ENCODE measurements around the gene HBE1.
"Not testable (repeated sequence)": the region's sequence is repeated elsewhere in the genome, so short reads cannot be mapped to it uniquely, and the experiment has no call there.

The HBE1 gene

GRCh38 chr11:5275369-5276110 is 5.8 kb upstream of the HBE1 start:
- DNase-seq (ENCODE audit: low read depth, low spot score) = no peak
- Histone ChIP-seq H3K27ac (ENCODE audit: low read length) (no peak overlapping the region), H3K4me3 (ENCODE audit: low read length) (no peak overlapping the region), H3K4me1 (ENCODE audit: control insufficient read depth, insufficient read depth, low read length) (no peaks in the 10 kb centered on the region), H3K27me3 (ENCODE audit: control insufficient read depth, insufficient read depth, low read length) (no peaks in the 10 kb centered on the region), H3K9me3 (ENCODE audit: control insufficient read depth, insufficient read depth, low read length) (no peaks in the 10 kb centered on the region), H3K36me3 (ENCODE audit: control insufficient read depth, insufficient read depth, low read length) (no peaks in the 10 kb centered on the region)
- WGBS (ENCODE audit: insufficient coverage, insufficient read length) = no CpG with 5 or more reads among the region's 6 CpGs

GRCh38 chr11:5274395-5274794 is 4.7 kb upstream of the HBE1 start:
- Histone ChIP-seq H3K27me3 (ENCODE audit: control insufficient read depth, insufficient read depth, low read length) (no peaks in the 10 kb centered on the region), H3K36me3 (ENCODE audit: control insufficient read depth, insufficient read depth, low read length) (no peaks in the 10 kb centered on the region), H3K4me1 (ENCODE audit: control insufficient read depth, insufficient read depth, low read length) (no peaks in the 10 kb centered on the region), H3K27ac (ENCODE audit: low read length) (no peak overlapping the region), H3K9me3 (ENCODE audit: control insufficient read depth, insufficient read depth, low read length) (no peaks in the 10 kb centered on the region), H3K4me3 (ENCODE audit: low read length) (no peak overlapping the region)
- WGBS (ENCODE audit: insufficient coverage, insufficient read length) = no CpG with 5 or more reads among the region's 5 CpGs
- DNase-seq (ENCODE audit: low read depth, low spot score) = no peak

DNA sequence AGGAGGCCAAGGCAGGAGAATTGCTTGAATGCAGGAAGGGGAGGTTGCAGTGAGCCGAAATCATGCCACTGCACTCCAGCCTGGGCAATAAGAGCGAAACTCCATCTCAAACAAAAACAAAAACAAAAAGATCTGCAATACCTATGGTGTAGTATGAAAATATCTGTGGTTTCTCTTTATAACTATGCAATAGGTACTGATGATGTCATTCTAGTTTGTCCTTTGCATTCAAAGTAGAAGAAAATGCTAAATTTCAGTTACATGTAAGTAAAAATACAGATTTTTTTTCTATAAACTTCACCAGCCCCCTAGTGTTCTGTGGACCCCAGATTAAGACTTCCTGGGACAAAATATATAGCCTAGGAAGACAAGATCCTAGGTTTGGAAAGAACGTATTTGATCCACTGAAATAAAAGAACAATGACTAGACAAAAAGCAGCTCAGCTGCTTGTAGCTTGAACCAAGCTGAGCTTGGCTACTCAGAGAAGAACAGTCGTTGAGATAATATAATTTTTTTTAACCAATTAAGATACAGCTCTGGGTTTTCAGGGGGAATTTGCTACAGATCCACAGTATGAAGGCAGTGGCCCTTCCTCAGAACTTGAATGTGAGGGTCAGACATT is 2.8 kb upstream of the HBE1 start:
- no CpG with 5 or more reads among the region's 4 CpGs for WGBS (ENCODE audit: insufficient coverage, insufficient read length)
- DNase-seq (ENCODE audit: low read depth, low spot score) = no peak
- Histone ChIP-seq H3K4me3 (ENCODE audit: low read length) (no peak overlapping the region), H3K27me3 (ENCODE audit: control insufficient read depth, insufficient read depth, low read length) (no peaks in the 10 kb centered on the region), H3K36me3 (ENCODE audit: control insufficient read depth, insufficient read depth, low read length) (no peaks in the 10 kb centered on the region), H3K4me1 (ENCODE audit: control insufficient read depth, insufficient read depth, low read length) (no peaks in the 10 kb centered on the region), H3K27ac (ENCODE audit: low read length) (no peak overlapping the region), H3K9me3 (ENCODE audit: control insufficient read depth, insufficient read depth, low read length) (no peaks in the 10 kb centered on the region)

- Histone ChIP-seq H3K4me3 (ENCODE audit: low read length) (no peak overlapping the region), H3K4me1 (ENCODE audit: control insufficient read depth, insufficient read depth, low read length) (no peaks in the 10 kb centered on the region), H3K27ac (ENCODE audit: low read length) (no peak overlapping the region), H3K36me3 (ENCODE audit: control insufficient read depth, insufficient read depth, low read length) (no peaks in the 10 kb centered on the region), H3K9me3 (ENCODE audit: control insufficient read depth, insufficient read depth, low read length) (no peaks in the 10 kb centered on the region), H3K27me3 (ENCODE audit: control insufficient read depth, insufficient read depth, low read length) (no peaks in the 10 kb centered on the region)
- WGBS (ENCODE audit: insufficient coverage, insufficient read length) = no CpG with 5 or more reads among the region's 2 CpGs
- DNase-seq (ENCODE audit: low read depth, low spot score) = no peak
Measured at GRCh38 chr11:5267033-5267563, 2.6 kb downstream of the HBE1 start.

DNA sequence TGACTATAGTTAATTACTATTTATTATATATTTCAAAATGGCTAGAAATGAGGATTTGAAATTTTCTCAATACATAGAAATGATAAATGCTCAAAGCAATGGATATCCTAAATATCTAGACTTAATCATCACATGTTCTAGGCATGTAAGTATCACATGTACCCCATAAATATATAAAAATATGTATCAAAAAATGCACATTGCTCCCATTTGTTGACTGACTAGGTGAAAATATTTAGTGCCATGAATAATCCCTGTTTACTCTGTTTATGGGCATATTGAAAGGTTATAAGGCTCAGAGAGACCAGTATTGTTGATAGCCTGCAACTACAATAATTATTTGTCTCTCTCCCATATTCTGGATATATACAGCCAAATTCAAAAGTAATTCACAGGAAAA is 3.1 kb downstream of the HBE1 start:
- H3K27ac ChIP-seq (ENCODE audit: low read length) = no peak overlapping the region
- H3K9me3 ChIP-seq (ENCODE audit: control insufficient read depth, insufficient read depth, low read length) = no peaks in the 10 kb centered on the region
- no peak overlapping the region for H3K4me3 ChIP-seq (ENCODE audit: low read length)
- no peaks in the 10 kb centered on the region for H3K4me1 ChIP-seq (ENCODE audit: control insufficient read depth, insufficient read depth, low read length)
- H3K27me3 ChIP-seq (ENCODE audit: control insufficient read depth, insufficient read depth, low read length) = no peaks in the 10 kb centered on the region
- DNase-seq (ENCODE audit: low read depth, low spot score) = no peak
- no peaks in the 10 kb centered on the region for H3K36me3 ChIP-seq (ENCODE audit: control insufficient read depth, insufficient read depth, low read length)

DNA sequence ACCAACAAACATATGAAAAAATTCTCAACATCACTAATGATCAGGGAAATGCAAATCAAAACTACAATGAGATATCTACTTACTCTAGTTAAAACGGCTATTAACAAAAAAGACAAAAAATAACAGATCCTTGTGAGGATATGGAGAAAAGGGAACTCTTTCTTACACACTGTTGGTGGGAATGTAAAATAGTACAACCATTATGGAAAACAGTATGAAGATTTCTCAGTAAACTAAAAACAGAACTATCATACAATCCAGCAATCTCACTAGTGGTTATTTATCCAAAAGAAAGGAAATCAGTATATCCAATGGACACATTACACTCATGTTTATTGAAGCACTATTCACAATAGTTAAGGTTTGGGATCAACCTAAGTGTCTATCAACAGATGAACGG is 3.9 kb downstream of the HBE1 start:
- no CpG with 5 or more reads among the region's 2 CpGs for WGBS (ENCODE audit: insufficient coverage, insufficient read length)
- no peak overlapping the region for H3K4me3 ChIP-seq (ENCODE audit: low read length)

GRCh38 chr11:5258543-5259262 is 11.0 kb downstream of the HBE1 start:
- Histone ChIP-seq H3K27me3 (ENCODE audit: control insufficient read depth, insufficient read depth, low read length) (no peaks in the 10 kb centered on the region), H3K36me3 (ENCODE audit: control insufficient read depth, insufficient read depth, low read length) (no peaks in the 10 kb centered on the region), H3K9me3 (ENCODE audit: control insufficient read depth, insufficient read depth, low read length) (no peaks in the 10 kb centered on the region), H3K4me3 (ENCODE audit: low read length) (no peak overlapping the region), H3K27ac (ENCODE audit: low read length) (no peak overlapping the region), H3K4me1 (ENCODE audit: control insufficient read depth, insufficient read depth, low read length) (peaks cover 5% of the 10 kb centered on the region)
- no peak for DNase-seq (ENCODE audit: low read depth, low spot score)
- WGBS (ENCODE audit: insufficient coverage, insufficient read length) = no CpG with 5 or more reads among the region's 7 CpGs

More for the DNA sequence above, 3.9 kb downstream of the HBE1 start:
- Histone ChIP-seq H3K27ac (ENCODE audit: low read length) (no peak overlapping the region), H3K36me3 (ENCODE audit: control insufficient read depth, insufficient read depth, low read length) (no peaks in the 10 kb centered on the region), H3K9me3 (ENCODE audit: control insufficient read depth, insufficient read depth, low read length) (no peaks in the 10 kb centered on the region), H3K4me1 (ENCODE audit: control insufficient read depth, insufficient read depth, low read length) (no peaks in the 10 kb centered on the region), H3K27me3 (ENCODE audit: control insufficient read depth, insufficient read depth, low read length) (no peaks in the 10 kb centered on the region)
- DNase-seq (ENCODE audit: low read depth, low spot score) = no peak

GRCh38 chr11:5257296-5257695 is 12.4 kb downstream of the HBE1 start:
- H3K4me1 ChIP-seq (ENCODE audit: control insufficient read depth, insufficient read depth, low read length) = peaks cover 5% of the 10 kb centered on the region
- no peaks in the 10 kb centered on the region for H3K27me3 ChIP-seq (ENCODE audit: control insufficient read depth, insufficient read depth, low read length)
- H3K36me3 ChIP-seq (ENCODE audit: control insufficient read depth, insufficient read depth, low read length) = no peaks in the 10 kb centered on the region
- no peak overlapping the region for H3K27ac ChIP-seq (ENCODE audit: low read length)
- peak; percentile 43 for DNase-seq (ENCODE audit: low read depth, low spot score)
- WGBS (ENCODE audit: insufficient coverage, insufficient read length) = no CpG with 5 or more reads among the region's 2 CpGs
- H3K9me3 ChIP-seq (ENCODE audit: control insufficient read depth, insufficient read depth, low read length) = no peaks in the 10 kb centered on the region
- no peak overlapping the region for H3K4me3 ChIP-seq (ENCODE audit: low read length)

- not testable (repeated sequence) for H3K36me3 ChIP-seq (ENCODE audit: control insufficient read depth, insufficient read depth, low read length); DNase-seq (ENCODE audit: low read depth, low spot score); H3K27me3 ChIP-seq (ENCODE audit: control insufficient read depth, insufficient read depth, low read length); H3K4me3 ChIP-seq (ENCODE audit: low read length); H3K4me1 ChIP-seq (ENCODE audit: control insufficient read depth, insufficient read depth, low read length); H3K9me3 ChIP-seq (ENCODE audit: control insufficient read depth, insufficient read depth, low read length); H3K27ac ChIP-seq (ENCODE audit: low read length)
- WGBS (ENCODE audit: insufficient coverage, insufficient read length) = no CpG with 5 or more reads among the region's 9 CpGs
Measured at GRCh38 chr11:5254646-5255413, 14.9 kb downstream of the HBE1 start, which contains the start of gene HBG2. HBG2 (minus strand) TSS chr11:5254781; CDS start chr11:5254728, 53 bp downstream.

DNA sequence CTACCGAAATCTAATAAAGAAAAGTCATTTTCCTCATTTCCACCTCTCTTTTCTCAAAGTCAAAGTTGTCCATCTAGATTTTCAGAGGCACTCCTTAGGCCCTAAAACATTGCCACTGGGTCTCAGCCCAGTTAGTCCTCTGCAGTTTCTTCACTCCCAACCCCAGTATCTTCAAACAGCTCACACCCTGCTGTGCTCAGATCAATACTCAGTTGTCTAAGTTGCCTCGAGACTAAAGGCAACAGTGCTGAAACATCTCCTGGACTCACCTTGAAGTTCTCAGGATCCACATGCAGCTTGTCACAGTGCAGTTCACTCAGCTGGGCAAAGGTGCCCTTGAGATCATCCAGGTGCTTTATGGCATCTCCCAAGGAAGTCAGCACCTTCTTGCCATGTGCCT is 15.7 kb downstream of the HBE1 start:
- not testable (repeated sequence) for H3K4me1 ChIP-seq (ENCODE audit: control insufficient read depth, insufficient read depth, low read length); DNase-seq (ENCODE audit: low read depth, low spot score); H3K27ac ChIP-seq (ENCODE audit: low read length); H3K27me3 ChIP-seq (ENCODE audit: control insufficient read depth, insufficient read depth, low read length); H3K9me3 ChIP-seq (ENCODE audit: control insufficient read depth, insufficient read depth, low read length); H3K4me3 ChIP-seq (ENCODE audit: low read length); H3K36me3 ChIP-seq (ENCODE audit: control insufficient read depth, insufficient read depth, low read length)
- WGBS (ENCODE audit: insufficient coverage, insufficient read length) = no CpG with 5 or more reads among the region's 2 CpGs
